Stimulated activated CD4-positive, alpha-beta T cell treated with anti-CD3 and anti-CD28 coated beads, Interleukin-2, amount 100 ng/mL, for 4 hours (primary cell): ENCODE measurements around the gene FILIP1.
"Not testable (repeated sequence)": the region's sequence is repeated elsewhere in the genome, so short reads cannot be mapped to it uniquely, and the experiment has no call there.

Source experiments
- DNase-seq: peaks from one replicate; pipeline ENCODE4 v3.0.0-alpha.2; 2020; ENCODE audit warnings: low read depth

FILIP1 gene

DNA sequence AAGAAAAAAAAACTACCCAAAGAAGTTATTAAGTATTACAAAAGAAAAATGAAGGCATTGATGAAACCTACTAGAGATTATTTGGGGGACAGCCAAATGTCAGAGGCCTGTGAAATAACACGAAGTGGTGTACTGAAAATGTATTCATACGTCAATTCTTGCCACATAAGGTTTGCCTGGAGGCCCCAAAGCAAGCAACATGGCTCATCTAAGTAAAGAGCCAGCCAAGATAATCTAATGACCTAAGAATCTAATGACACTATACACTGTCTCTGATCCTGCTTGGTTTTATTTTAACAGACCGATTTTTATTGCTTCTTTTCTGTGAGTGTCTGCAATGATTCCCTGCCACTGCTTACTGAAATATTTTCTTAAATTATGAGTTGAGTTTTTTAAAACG, 34.7 kb downstream of the FILIP1 start:
- no peak for DNase-seq

GRCh38 chr6:75450903-75451302, 42.7 kb downstream of the FILIP1 start:
- no peak for DNase-seq

GRCh38 chr6:75449630-75450206, 43.9 kb downstream of the FILIP1 start:
- DNase-seq: no peak

GRCh38 chr6:75446241-75446880, 47.2 kb downstream of the FILIP1 start:
- no peak for DNase-seq

DNA sequence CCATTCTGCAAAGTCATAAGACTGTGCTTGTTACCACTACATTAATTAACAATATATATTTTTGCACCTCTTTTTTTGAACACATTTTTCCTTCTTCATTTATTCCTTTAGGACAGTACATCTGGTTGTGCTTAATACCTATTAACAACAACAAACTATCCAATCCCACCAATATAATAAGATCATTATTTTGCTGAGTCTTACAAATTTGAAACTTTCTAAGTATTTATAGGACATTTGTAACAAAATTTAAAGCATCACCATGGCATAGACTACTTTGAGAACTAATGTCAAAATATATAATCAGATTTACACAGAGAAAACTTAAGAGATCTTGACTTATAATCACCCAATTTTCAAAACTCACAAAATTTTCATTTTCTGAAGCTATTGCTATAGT, 47.9 kb downstream of the FILIP1 start:
- no peak for DNase-seq

- no peak for DNase-seq
Observed at GRCh38 chr6:75444899-75445298, 48.7 kb downstream of the FILIP1 start.

DNA sequence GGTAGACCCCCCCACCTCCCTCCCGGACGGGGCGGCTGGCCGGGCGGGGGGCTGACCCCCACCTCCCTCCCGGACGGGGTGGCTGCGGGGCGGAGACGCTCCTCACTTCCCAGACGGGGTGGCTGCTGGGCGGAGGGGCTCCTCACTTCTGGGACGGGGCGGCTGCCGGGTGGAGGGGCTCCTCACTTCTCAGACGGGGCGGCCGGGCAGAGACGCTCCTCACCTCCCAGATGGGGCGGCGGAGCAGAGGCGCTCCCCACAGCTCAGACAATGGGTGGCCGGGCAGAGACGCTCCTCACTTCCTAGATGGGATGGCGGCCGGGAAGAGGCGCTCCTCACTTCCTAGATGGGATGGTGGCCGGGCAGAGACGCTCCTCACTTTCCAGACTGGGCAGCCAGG, 51.7 kb downstream of the FILIP1 start:
- not testable (repeated sequence) for DNase-seq

DNA sequence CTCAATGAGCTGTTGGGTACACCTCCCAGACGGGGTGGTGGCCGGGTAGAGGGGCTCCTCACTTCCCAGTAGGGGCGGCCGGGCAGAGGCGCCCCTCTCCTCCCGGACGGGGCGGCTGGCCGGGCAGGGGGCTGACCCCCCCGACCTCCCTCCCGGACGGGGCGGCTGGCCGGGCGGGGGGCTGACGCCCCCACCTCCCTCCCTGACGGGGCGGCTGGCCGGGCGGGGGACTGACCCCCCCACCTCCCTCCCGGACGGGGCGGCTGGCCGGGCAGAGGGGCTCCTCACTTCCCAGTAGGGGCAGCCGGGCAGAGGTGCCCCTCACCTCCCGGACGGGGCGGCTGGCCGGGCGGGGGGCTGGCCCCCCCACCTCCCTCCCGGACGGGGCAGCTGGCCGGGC, 52.1 kb downstream of the FILIP1 start:
- DNase-seq: not testable (repeated sequence)

GRCh38 chr6:75438442-75439116, 55.0 kb downstream of the FILIP1 start:
- no peak for DNase-seq

DNA sequence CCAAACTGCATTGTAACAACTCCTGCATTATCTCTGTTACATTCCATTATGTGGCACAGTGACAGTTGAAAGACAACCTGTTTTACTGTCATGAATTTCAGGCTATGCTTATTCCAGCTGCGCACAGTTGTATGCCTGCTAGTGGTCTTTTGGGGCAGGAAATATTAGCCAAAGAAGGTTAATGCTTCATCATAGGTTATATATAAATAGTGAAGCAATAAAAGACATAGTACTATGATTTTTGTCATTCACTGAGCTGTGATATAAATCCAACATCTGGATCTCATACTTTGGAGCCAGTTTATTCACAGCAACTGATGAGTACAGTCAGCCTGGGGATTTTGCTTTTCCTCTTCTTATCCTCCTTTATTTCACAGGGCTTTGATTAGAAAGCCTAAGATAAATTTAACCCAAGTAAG, 55.6 kb downstream of the FILIP1 start:
- DNase-seq: no peak

DNA sequence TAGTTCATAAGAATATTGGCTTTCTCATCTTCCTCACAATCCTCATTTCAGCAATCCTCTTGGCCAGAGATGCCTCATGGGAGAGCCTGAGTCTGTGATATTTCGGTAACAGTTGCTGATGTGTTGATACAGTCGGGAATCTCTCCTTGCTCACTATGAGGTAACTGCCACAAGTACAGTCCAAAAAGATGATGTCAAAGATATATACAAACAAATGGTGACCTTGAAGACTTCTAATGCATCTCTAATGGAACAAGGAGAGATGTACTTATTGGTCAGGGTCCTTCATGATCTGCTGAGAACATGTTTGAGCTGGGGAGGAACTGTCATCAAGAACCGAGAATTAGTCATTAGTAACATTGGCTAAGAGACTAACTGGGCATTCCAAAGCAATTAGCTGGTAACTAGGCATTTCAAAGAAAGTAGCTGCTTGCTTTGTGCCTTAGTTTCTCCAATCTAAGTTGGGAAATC, 56.1 kb downstream of the FILIP1 start:
- DNase-seq: no peak

DNA sequence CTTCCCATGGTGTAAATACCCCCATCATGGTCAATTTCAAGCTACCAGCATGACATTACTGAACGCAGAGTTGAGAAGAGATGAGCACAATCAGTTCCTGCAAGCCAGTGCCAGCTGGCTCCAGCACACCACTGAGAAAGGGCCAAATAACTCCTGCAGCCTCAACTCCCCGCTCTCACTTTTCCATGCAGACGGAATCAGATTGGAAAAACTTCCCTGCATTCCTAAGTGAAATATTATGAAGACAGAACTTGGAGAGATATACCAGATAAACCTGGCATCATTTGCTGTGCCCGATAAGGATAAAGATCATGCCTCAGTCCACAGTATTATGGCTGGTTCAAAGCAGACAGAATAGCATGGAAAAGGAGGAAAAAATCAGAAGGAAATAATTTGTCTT, 56.7 kb downstream of the FILIP1 start:
- DNase-seq: no peak

DNA sequence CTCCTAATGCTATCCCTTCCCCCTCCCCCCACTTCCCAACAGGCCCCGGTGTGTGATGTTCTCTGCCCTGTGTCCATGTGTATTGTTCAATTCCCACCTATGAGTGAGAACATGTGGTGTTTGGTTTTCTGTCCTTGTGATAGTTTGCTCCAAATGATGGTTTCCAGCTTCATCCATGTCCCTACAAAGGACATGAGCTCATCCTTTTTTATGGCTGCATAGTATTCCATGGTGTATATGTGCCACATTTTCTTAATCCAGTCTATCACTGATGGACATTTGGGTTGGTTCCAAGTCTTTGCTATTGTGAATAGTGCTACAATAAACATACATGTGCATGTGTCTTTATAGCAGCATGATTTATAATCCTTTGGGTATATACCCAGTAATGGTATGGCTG, 60.8 kb downstream of the FILIP1 start:
- not testable (repeated sequence) for DNase-seq

- DNase-seq: no peak
Observed at GRCh38 chr6:75431379-75431778, 62.2 kb downstream of the FILIP1 start.

GRCh38 chr6:75430631-75431325, 62.8 kb downstream of the FILIP1 start:
- no peak for DNase-seq

DNA sequence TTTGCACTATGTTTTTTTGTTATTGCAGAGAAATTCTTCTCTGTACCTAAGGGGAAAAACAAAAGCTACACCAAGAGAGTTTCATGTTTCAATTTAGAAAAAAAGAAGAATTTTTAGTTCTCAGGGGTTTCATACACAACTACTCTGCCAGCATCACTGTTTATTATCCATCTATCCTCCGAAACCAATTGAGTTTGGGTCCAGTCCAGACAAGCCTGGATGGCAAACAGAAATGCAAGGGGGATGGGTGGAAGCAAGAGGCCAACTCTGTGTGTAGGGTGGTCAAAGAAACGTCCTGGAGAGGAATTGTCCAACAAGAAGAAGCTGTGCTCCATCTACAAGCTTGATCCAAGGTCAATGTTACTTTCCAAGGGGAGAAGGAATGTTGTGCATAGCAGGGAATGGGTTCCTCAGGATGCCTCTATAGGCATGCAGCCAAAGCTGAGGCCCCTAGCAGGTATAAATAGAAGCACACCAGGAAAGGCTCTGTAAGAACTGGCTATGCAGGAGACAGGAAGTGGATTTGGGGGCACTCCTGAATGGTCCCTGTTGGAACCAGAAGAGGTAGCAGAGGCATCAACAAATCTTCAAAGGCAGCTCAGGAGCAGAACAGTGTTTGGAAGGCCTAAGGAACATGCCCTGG, 64.4 kb downstream of the FILIP1 start:
- DNase-seq: no peak

DNA sequence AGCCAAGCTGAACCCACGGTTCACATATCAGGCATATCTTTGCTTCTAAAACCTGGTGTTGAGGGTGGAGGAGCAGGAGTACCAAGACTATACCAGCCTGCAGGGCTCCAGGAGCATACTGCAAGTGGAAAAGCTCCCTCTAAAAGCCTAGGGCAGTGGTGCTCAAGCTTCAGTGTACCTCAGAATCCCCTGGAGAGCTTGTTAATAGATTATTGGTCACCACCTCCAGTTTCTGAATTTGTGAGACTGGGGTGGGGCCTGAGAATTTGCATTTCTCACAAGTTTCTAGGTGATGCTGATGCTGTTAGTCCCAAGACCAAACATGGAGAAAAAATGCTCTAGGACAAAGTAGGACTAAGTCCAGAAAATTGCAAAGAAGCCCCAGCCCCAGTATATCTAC, 65.4 kb downstream of the FILIP1 start:
- DNase-seq: no peak

DNA sequence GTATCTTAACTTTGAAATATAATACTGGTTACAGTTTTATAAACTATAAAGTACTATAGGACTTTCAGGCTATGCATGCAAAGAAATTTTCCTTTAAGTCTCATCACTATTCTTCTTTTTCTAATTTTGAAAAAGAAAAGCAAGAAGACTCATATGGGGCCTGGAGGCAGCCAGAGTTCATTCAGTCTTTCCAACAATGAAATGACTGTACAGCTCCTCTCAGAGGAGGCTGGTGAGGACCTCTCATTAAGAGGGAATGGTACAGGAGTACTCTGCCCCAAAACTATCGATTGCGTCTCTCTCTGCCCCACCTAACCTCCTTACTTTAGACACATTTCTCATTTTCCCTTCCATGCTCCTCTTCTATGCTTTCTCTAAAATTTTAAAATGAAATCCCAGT, 66.3 kb downstream of the FILIP1 start:
- DNase-seq: no peak

GRCh38 chr6:75424618-75425548, 68.7 kb downstream of the FILIP1 start:
- DNase-seq: no peak

DNA sequence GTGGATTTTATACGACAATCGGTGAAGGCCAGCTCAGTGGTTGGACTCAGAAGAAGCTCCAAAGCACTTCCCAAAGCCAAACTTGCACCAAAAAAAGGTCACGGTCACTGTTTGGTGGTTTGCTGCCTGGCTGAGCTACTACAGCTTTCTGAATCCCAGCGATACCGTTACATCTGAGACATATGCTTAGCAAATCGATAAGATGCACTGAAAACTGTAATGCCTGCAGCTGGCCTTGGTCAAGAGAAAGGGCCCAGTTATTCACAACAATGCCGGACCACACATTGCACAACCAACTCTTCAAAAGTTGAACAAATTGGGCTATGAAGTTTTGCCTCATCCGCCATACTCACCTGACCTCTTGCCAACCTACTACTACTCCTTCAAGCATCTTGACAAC, 70.2 kb downstream of the FILIP1 start:
- no peak for DNase-seq

DNA sequence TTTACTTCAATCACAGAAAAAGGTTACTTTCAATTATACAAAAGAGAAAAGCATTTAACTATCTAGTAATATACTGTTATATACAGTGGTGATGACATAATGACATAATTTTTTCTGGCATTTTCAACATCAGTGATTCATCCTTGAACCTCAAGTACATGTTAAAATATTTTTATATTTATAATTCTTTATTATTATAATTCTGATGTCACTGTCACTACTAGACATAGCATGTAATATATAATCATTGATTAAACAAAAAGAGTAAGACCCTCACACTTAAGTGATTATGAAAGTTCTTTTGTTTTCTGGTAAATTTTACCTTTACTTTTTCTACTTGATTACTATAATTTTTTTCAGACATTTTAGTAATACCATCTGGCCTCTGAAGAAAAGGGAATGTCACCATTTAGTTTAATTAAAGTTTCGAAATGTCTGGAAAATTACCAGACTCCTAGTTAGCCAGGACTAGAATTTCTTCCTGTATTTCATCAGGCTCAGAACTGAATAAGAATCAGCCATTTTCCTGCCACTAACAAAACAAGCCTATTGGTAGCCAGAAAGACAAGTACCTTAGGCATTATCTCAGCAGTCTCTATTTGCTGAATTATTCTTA, 71.5 kb downstream of the FILIP1 start:
- no peak for DNase-seq
